ENCODE results near the gene SHCBP1L.
A peak's percentile ranks its signal among the peaks of the same experiment; 100 is the strongest.

The SHCBP1L gene

GRCh38 chr1:182952677-182953444 lies at the start of gene SHCBP1L:
Gene SHCBP1L (minus strand): TSS chr1:182953166. CDS start chr1:182953133, 33 bp downstream.
- DNase-seq (ENCODE audit: low spot score) = peak; percentile 18

GRCh38 chr1:183002267-183002666 lies 49.3 kb upstream of the SHCBP1L start:
- DNase-seq (ENCODE audit: low spot score) = no peak

- DNase-seq (ENCODE audit: low spot score) = peak; percentile 31
These were observed 47.4 kb upstream of the SHCBP1L start for GRCh38 chr1:183000167-183000962.

- DNase-seq (ENCODE audit: low spot score) = no peak
These were observed 45.5 kb upstream of the SHCBP1L start for GRCh38 chr1:182998482-182998881.

GRCh38 chr1:182996816-182997215 lies 43.9 kb upstream of the SHCBP1L start:
- no peak for DNase-seq (ENCODE audit: low spot score)

- DNase-seq (ENCODE audit: low spot score) = no peak
These were observed 42.9 kb upstream of the SHCBP1L start for GRCh38 chr1:182995894-182996293.

GRCh38 chr1:182993746-182994145 lies 40.8 kb upstream of the SHCBP1L start:
- DNase-seq (ENCODE audit: low spot score) = no peak

- DNase-seq (ENCODE audit: low spot score) = peak; percentile 36
These were observed 37.6 kb upstream of the SHCBP1L start for GRCh38 chr1:182990413-182991144.

GRCh38 chr1:182985876-182986275 lies 32.9 kb upstream of the SHCBP1L start:
- DNase-seq (ENCODE audit: low spot score) = no peak

GRCh38 chr1:182984621-182985020 lies 31.7 kb upstream of the SHCBP1L start:
- DNase-seq (ENCODE audit: low spot score) = no peak

- no peak for DNase-seq (ENCODE audit: low spot score)
These were observed 31.2 kb upstream of the SHCBP1L start for GRCh38 chr1:182984138-182984537.

- DNase-seq (ENCODE audit: low spot score) = no peak
These were observed 25.3 kb upstream of the SHCBP1L start for GRCh38 chr1:182978151-182978853.

- no peak for DNase-seq (ENCODE audit: low spot score)
These were observed 24.5 kb upstream of the SHCBP1L start for GRCh38 chr1:182977480-182977879.

GRCh38 chr1:182974506-182975191 lies 21.7 kb upstream of the SHCBP1L start:
- DNase-seq (ENCODE audit: low spot score) = peak; percentile 35

GRCh38 chr1:182972829-182973228 lies 19.9 kb upstream of the SHCBP1L start:
- DNase-seq (ENCODE audit: low spot score) = no peak

- no peak for DNase-seq (ENCODE audit: low spot score)
These were observed 19.3 kb upstream of the SHCBP1L start for GRCh38 chr1:182972231-182972630.

GRCh38 chr1:182971219-182971618 lies 18.3 kb upstream of the SHCBP1L start:
- no peak for DNase-seq (ENCODE audit: low spot score)

- DNase-seq (ENCODE audit: low spot score) = no peak
These were observed 16.1 kb upstream of the SHCBP1L start for GRCh38 chr1:182968836-182969734.

GRCh38 chr1:182968151-182968741 lies 15.3 kb upstream of the SHCBP1L start:
- DNase-seq (ENCODE audit: low spot score) = no peak

- DNase-seq (ENCODE audit: low spot score) = no peak
These were observed 12.9 kb upstream of the SHCBP1L start for GRCh38 chr1:182965861-182966260.

Measured in GM03348 (cell line).